Epithelial cell of proximal tubule (primary cell): Measurements from ENCODE around the gene CDH13. TPM values are rescaled to one million over a fixed set of nuclear protein-coding genes. Genes with fewer than 3 reads are reported as not detected.

Experiments used
- DNase-seq: peaks from one replicate; pipeline ENCODE4 v3.0.0-alpha.2; 2011; ENCODE audit warnings: low read depth
- H3K4me3 ChIP-seq: 2 replicates; pipeline ENCODE4 v1.5.1; 2011; ENCODE audit warnings: low read depth, mild to moderate bottlenecking, low read length
- CTCF ChIP-seq: conservative IDR thresholded peaks from 2 replicates; pipeline ENCODE4 v1.5.1; 2012; ENCODE audit warnings: low read depth, mild to moderate bottlenecking, low read length
- total RNA-seq: library from RNA; depleted of rRNA; stranded (reverse); fragments of >200 nt; gene quantifications from 2 replicates; pipeline ENCODE4 v1.2.3, GENCODE V29; 2015

Gene CDH13
- total RNA-seq, 1 donor from 2014 or later = 85.4 TPM

- no peak for DNase-seq
- H3K4me3 ChIP-seq = no peak overlapping the region
- TF ChIP-seq CTCF = no peak
These were observed 640.2 kb downstream of the CDH13 start for GRCh38 chr16:83266848-83267553.

- no peak overlapping the region for H3K4me3 ChIP-seq
- no peak for TF ChIP-seq CTCF
- DNase-seq = no peak
These were observed 641.4 kb downstream of the CDH13 start for GRCh38 chr16:83268169-83268568.

- no peak for TF ChIP-seq CTCF
- DNase-seq = no peak
- H3K4me3 ChIP-seq = no peak overlapping the region
These were observed 642.3 kb downstream of the CDH13 start for GRCh38 chr16:83269048-83269447.

- no peak for TF ChIP-seq CTCF
- no peak overlapping the region for H3K4me3 ChIP-seq
- no peak for DNase-seq
These were observed 642.8 kb downstream of the CDH13 start for GRCh38 chr16:83269541-83269940.

GRCh38 chr16:83270061-83270460 lies 643.3 kb downstream of the CDH13 start:
- H3K4me3 ChIP-seq = no peak overlapping the region
- DNase-seq = no peak
- no peak for TF ChIP-seq CTCF

- TF ChIP-seq CTCF = no peak
- no peak overlapping the region for H3K4me3 ChIP-seq
- DNase-seq = no peak
These were observed 643.9 kb downstream of the CDH13 start for GRCh38 chr16:83270640-83271039.

- DNase-seq = no peak
- TF ChIP-seq CTCF = no peak
- no peak overlapping the region for H3K4me3 ChIP-seq
These were observed 644.4 kb downstream of the CDH13 start for GRCh38 chr16:83271123-83271522.
